Liver (tissue), 9 donors: ENCODE measurements around the gene PCDHA2. TPM values are rescaled to one million over a fixed set of nuclear protein-coding genes. Genes with fewer than 3 reads are reported as not detected.
"Not testable (repeated sequence)": the region's sequence is repeated elsewhere in the genome, so short reads cannot be mapped to it uniquely, and the experiment has no call there.

Experiments
- DNase-seq: peaks from one replicate; pipeline ENCODE4 v3.0.0-alpha.2; 2017; ENCODE audit warnings: low spot score
- H3K27ac ChIP-seq, 2 donors: one replicate each; pipeline ENCODE4 v1.7.0; 2013; ENCODE audit warnings: inconsistent platforms in 2 of 2, low read length in 2 of 2, control low read depth in 1 of 2, low read depth in 1 of 2, mild to moderate bottlenecking in 1 of 2
- H3K27me3 ChIP-seq, 4 donors: one replicate each; pipeline versions ENCODE4 v1.6.1 to v1.7.0; 2013; ENCODE audit warnings: low read length in 3 of 4, inconsistent platforms in 1 of 4, mild to moderate bottlenecking in 1 of 4, moderate library complexity in 1 of 4; ENCODE audit not compliant: control insufficient read depth in 4 of 4, insufficient read depth in 4 of 4
- H3K36me3 ChIP-seq, 4 donors: one replicate each; pipeline versions ENCODE4 v1.6.1 to v1.7.0; 2013; ENCODE audit warnings: low read length in 3 of 4, mild to moderate bottlenecking in 3 of 4, low read depth in 1 of 4, moderate library complexity in 1 of 4; ENCODE audit not compliant: control insufficient read depth in 4 of 4, insufficient read depth in 3 of 4
- H3K4me1 ChIP-seq, 4 donors: one replicate each; pipeline versions ENCODE4 v1.6.1 to v1.7.0; 2013; ENCODE audit warnings: low read length in 3 of 4, mild to moderate bottlenecking in 3 of 4, moderate library complexity in 1 of 4; ENCODE audit not compliant: control insufficient read depth in 4 of 4, insufficient read depth in 4 of 4
- H3K4me3 ChIP-seq, 3 donors: one replicate each; pipeline versions ENCODE4 v1.6.1 to v1.7.0; 2013; ENCODE audit warnings: low read length in 3 of 3, control low read depth in 1 of 3, low read depth in 1 of 3, mild to moderate bottlenecking in 1 of 3
- H3K9ac ChIP-seq, 2 donors: one replicate each; pipeline ENCODE4 v1.7.0; 2013; ENCODE audit warnings: low read length in 2 of 2, mild to moderate bottlenecking in 2 of 2, moderate library complexity in 2 of 2, control low read depth in 1 of 2, low read depth in 1 of 2
- H3K9me3 ChIP-seq, 4 donors: one replicate each; pipeline versions ENCODE4 v1.6.1 to v1.7.0; 2013; ENCODE audit warnings: low read length in 3 of 4; ENCODE audit not compliant: control insufficient read depth in 4 of 4
- EGR1 ChIP-seq, 2 donors: IDR thresholded peaks; 2 replicates each; pipeline ENCODE4 v1.6.1; 2016 to 2018; ENCODE audit warnings: antibody characterized with exemption in 2 of 2, low read depth in 2 of 2
- FOXA1 ChIP-seq: IDR thresholded peaks from 2 replicates; pipeline ENCODE4 v1.6.1; 2016; ENCODE audit warnings: antibody characterized with exemption
- FOXA2 ChIP-seq: IDR thresholded peaks from 2 replicates; pipeline ENCODE4 v1.6.1; 2016; ENCODE audit warnings: antibody characterized with exemption
- GABPA ChIP-seq, 2 donors: IDR thresholded peaks in 1 of 2; conservative IDR thresholded peaks in 1 of 2; 2 replicates each; pipeline ENCODE4 v1.6.1; 2016; ENCODE audit warnings: antibody characterized with exemption in 2 of 2, mild to moderate bottlenecking in 1 of 2, moderate library complexity in 1 of 2
- HNF4A ChIP-seq, 2 donors: conservative IDR thresholded peaks; 2 replicates each; pipeline ENCODE4 v1.6.1; 2016; ENCODE audit warnings: antibody characterized with exemption in 2 of 2, mild to moderate bottlenecking in 2 of 2
- HNF4G ChIP-seq: IDR thresholded peaks from 2 replicates; pipeline ENCODE4 v1.6.1; 2016; ENCODE audit warnings: antibody characterized with exemption
- JUND ChIP-seq, 2 donors: IDR thresholded peaks; 2 replicates each; pipeline ENCODE4 v1.6.1; 2016; ENCODE audit warnings: antibody characterized with exemption in 2 of 2
- NR2F2 ChIP-seq: IDR thresholded peaks from 2 replicates; pipeline ENCODE4 v1.6.1; 2016; ENCODE audit warnings: antibody characterized with exemption
- RAD21 ChIP-seq, 2 donors: IDR thresholded peaks; 2 replicates each; pipeline ENCODE4 v1.6.1; 2016; ENCODE audit warnings: antibody characterized with exemption in 2 of 2, mild to moderate bottlenecking in 2 of 2
- RXRA ChIP-seq, 2 donors: IDR thresholded peaks; 2 replicates each; pipeline ENCODE4 v1.6.1; 2017 to 2018; ENCODE audit warnings: antibody characterized with exemption in 2 of 2, mild to moderate bottlenecking in 1 of 2
- SP1 ChIP-seq: IDR thresholded peaks from 2 replicates; pipeline ENCODE4 v1.6.1; 2018; ENCODE audit warnings: antibody characterized with exemption, mild to moderate bottlenecking
- TAF1 ChIP-seq: conservative IDR thresholded peaks from 2 replicates; pipeline ENCODE4 v1.6.1; 2016; ENCODE audit warnings: antibody characterized with exemption, mild to moderate bottlenecking
- YY1 ChIP-seq: IDR thresholded peaks from 2 replicates; pipeline ENCODE4 v1.6.1; 2016; ENCODE audit warnings: antibody characterized with exemption, mild to moderate bottlenecking
- WGBS: extraction: QIAGEN DNeasy Blood & Tissue Kit; methylation state at CpG from one replicate; pipeline ENCODE4 v1.1.7; 2013; 5-methylcytosine and 5-hydroxymethylcytosine counted together
- polyA plus RNA-seq, 2 donors: library from polyadenylated mRNA; stranded (reverse) in 1 of 2; unstranded in 1 of 2; fragments of 200-250 nt in 1 of 2; fragments of >200 nt in 1 of 2; fragmentation: Nextera tagmentation in 1 of 2; extraction: Ambion mirVana in 1 of 2; gene quantifications; one replicate each; pipeline versions ENCODE4 v1.2.1 to v1.2.3, GENCODE V29; 2013 to 2015
- total RNA-seq, 2 donors: library from RNA; depleted of rRNA; stranded (reverse); fragments of >200 nt; gene quantifications; one replicate each; pipeline ENCODE4 v1.2.3, GENCODE V29; 2014
- TF ChIP-seq, protein P1 (sequence below): IDR thresholded peaks from 2 replicates; pipeline ENCODE4 v1.6.1; 2016; ENCODE audit warnings: antibody characterized with exemption
- TF ChIP-seq, protein P2 (sequence below): IDR thresholded peaks from 2 replicates; pipeline ENCODE4 v1.6.1; 2016; ENCODE audit warnings: antibody characterized with exemption
- TF ChIP-seq, protein P3 (sequence below): fragments of 150-350 bp; IDR thresholded peaks from 2 replicates; pipeline ENCODE4 v1.5.1; 2017; ENCODE audit warnings: improper control_type of control experiment, low read depth, low read length; ENCODE audit not compliant: missing input control
- TF ChIP-seq, protein P4 (sequence below): IDR thresholded peaks from 2 replicates; pipeline ENCODE4 v1.6.1; 2016; ENCODE audit warnings: antibody characterized with exemption, mild to moderate bottlenecking
- TF ChIP-seq, protein P5 (sequence below): IDR thresholded peaks from 2 replicates; pipeline ENCODE4 v1.6.1; 2016; ENCODE audit warnings: antibody characterized with exemption
- donor health status: healthy.
- donor health status: healthy.
- donor health status: healthy.
- donor health status: healthy.
- donor health status: healthy.

Gene PCDHA2
- total and polyA plus RNA-seq, 4 donors: not detected

DNA sequence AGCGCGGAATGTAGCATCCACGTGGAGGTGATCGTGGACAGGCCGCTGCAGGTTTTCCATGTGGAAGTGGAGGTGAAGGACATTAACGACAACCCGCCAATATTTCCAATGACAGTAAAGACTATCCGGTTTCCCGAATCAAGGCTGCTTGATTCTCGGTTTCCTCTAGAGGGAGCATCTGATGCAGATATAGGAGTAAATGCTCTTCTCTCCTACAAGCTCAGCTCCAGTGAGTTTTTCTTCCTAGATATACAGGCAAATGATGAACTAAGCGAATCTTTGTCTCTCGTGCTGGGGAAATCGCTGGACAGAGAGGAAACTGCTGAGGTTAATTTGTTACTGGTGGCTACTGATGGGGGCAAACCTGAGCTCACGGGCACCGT lies 598 bp downstream of the PCDHA2 start:
- H3K27me3 ChIP-seq: peaks cover 0 to 3% (median 0%) of the 10 kb centered on the region in 4 donors
- peak overlapping the region in 1 of 3 donors; percentile 12 for H3K4me3 ChIP-seq
- H3K36me3 ChIP-seq: no peaks in the 10 kb centered on the region
- TF ChIP-seq FOXA2: no peak
- no peak for TF ChIP-seq EGR1 (IDR thresholded peaks at IDR 0.05; ENCODE audit: low read depth in 2 of 2)
- TF ChIP-seq, protein P1, sequence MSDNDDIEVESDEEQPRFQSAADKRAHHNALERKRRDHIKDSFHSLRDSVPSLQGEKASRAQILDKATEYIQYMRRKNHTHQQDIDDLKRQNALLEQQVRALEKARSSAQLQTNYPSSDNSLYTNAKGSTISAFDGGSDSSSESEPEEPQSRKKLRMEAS: no peak
- TF ChIP-seq SP1: no peak
- TF ChIP-seq JUND (IDR thresholded peaks at IDR 0.05): no peak
- no peak for TF ChIP-seq YY1
- no peak for TF ChIP-seq TAF1
- no peak for TF ChIP-seq RAD21 (IDR thresholded peaks at IDR 0.05)
- TF ChIP-seq HNF4A (conservative IDR thresholded peaks at IDR 0.05): no peak
- TF ChIP-seq, protein P2, sequence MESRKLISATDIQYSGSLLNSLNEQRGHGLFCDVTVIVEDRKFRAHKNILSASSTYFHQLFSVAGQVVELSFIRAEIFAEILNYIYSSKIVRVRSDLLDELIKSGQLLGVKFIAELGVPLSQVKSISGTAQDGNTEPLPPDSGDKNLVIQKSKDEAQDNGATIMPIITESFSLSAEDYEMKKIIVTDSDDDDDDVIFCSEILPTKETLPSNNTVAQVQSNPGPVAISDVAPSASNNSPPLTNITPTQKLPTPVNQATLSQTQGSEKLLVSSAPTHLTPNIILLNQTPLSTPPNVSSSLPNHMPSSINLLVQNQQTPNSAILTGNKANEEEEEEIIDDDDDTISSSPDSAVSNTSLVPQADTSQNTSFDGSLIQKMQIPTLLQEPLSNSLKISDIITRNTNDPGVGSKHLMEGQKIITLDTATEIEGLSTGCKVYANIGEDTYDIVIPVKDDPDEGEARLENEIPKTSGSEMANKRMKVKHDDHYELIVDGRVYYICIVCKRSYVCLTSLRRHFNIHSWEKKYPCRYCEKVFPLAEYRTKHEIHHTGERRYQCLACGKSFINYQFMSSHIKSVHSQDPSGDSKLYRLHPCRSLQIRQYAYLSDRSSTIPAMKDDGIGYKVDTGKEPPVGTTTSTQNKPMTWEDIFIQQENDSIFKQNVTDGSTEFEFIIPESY: no peak
- TF ChIP-seq, protein P3, sequence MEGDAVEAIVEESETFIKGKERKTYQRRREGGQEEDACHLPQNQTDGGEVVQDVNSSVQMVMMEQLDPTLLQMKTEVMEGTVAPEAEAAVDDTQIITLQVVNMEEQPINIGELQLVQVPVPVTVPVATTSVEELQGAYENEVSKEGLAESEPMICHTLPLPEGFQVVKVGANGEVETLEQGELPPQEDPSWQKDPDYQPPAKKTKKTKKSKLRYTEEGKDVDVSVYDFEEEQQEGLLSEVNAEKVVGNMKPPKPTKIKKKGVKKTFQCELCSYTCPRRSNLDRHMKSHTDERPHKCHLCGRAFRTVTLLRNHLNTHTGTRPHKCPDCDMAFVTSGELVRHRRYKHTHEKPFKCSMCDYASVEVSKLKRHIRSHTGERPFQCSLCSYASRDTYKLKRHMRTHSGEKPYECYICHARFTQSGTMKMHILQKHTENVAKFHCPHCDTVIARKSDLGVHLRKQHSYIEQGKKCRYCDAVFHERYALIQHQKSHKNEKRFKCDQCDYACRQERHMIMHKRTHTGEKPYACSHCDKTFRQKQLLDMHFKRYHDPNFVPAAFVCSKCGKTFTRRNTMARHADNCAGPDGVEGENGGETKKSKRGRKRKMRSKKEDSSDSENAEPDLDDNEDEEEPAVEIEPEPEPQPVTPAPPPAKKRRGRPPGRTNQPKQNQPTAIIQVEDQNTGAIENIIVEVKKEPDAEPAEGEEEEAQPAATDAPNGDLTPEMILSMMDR: no peak
- TF ChIP-seq, protein P4, sequence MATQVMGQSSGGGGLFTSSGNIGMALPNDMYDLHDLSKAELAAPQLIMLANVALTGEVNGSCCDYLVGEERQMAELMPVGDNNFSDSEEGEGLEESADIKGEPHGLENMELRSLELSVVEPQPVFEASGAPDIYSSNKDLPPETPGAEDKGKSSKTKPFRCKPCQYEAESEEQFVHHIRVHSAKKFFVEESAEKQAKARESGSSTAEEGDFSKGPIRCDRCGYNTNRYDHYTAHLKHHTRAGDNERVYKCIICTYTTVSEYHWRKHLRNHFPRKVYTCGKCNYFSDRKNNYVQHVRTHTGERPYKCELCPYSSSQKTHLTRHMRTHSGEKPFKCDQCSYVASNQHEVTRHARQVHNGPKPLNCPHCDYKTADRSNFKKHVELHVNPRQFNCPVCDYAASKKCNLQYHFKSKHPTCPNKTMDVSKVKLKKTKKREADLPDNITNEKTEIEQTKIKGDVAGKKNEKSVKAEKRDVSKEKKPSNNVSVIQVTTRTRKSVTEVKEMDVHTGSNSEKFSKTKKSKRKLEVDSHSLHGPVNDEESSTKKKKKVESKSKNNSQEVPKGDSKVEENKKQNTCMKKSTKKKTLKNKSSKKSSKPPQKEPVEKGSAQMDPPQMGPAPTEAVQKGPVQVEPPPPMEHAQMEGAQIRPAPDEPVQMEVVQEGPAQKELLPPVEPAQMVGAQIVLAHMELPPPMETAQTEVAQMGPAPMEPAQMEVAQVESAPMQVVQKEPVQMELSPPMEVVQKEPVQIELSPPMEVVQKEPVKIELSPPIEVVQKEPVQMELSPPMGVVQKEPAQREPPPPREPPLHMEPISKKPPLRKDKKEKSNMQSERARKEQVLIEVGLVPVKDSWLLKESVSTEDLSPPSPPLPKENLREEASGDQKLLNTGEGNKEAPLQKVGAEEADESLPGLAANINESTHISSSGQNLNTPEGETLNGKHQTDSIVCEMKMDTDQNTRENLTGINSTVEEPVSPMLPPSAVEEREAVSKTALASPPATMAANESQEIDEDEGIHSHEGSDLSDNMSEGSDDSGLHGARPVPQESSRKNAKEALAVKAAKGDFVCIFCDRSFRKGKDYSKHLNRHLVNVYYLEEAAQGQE: no peak
- TF ChIP-seq FOXA1: no peak
- no peak for TF ChIP-seq HNF4G
- TF ChIP-seq RXRA (IDR thresholded peaks at IDR 0.05): no peak
- TF ChIP-seq, protein P5, sequence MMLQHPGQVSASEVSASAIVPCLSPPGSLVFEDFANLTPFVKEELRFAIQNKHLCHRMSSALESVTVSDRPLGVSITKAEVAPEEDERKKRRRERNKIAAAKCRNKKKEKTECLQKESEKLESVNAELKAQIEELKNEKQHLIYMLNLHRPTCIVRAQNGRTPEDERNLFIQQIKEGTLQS: no peak
- no peak for TF ChIP-seq NR2F2
- TF ChIP-seq GABPA (IDR thresholded peaks at IDR 0.05 in 1 of 2, conservative IDR thresholded peaks at IDR 0.05 in 1 of 2): no peak
- no peak overlapping the region for H3K27ac ChIP-seq
- DNase-seq: no peak
- H3K4me1 ChIP-seq: no peaks in the 10 kb centered on the region
- no peak overlapping the region for H3K9ac ChIP-seq
- WGBS: 22% methylated on average over 15 of the region's 15 CpGs
- peaks cover 22 to 48% (median 28%) of the 10 kb centered on the region in 4 donors for H3K9me3 ChIP-seq

DNA sequence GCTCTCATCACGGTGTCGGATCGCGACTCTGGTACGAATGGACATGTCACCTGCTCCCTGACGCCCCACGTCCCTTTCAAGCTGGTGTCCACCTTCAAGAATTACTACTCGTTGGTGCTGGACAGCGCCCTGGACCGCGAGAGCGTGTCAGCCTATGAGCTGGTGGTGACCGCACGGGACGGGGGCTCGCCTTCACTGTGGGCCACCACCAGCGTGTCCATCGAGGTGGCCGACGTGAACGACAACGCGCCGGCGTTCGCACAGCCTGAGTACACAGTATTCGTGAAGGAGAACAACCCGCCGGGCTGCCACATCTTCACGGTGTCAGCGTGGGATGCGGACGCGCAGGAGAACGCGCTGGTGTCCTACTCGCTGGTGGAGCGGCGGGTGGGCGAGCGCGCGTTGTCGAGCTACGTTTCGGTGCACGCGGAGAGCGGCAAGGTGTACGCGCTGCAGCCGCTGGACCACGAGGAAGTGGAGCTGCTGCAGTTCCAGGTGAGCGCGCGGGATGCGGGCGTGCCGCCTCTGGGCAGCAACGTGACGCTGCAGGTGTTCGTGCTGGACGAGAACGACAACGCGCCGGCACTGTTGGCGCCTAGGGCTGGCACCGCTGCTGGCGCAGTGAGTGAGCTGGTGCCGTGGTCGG lies 1.5 kb downstream of the PCDHA2 start:
- H3K27ac ChIP-seq, DNase-seq, H3K27me3 ChIP-seq, H3K36me3 ChIP-seq, H3K9ac ChIP-seq, H3K4me3 ChIP-seq, H3K4me1 ChIP-seq: not testable (repeated sequence)
- 49% methylated on average over 72 of the region's 72 CpGs for WGBS
- H3K9me3 ChIP-seq: peaks cover 22 to 47% (median 28%) of the 10 kb centered on the region in 4 donors
